SK-N-MC (cell line): ENCODE results near the gene SLC6A6.

Experiments
- EZH2 ChIP-seq: fragments of 200-600 bp; sonication (generic); IDR thresholded peaks from one replicate; pipeline ENCODE4 v1.6.1; 2017; ENCODE audit warnings: antibody characterized with exemption
- FOXP2 ChIP-seq: optimal IDR thresholded peaks from 2 replicates; pipeline ENCODE3; 2011; ENCODE audit warnings: mild to moderate bottlenecking, moderate library complexity; ENCODE audit not compliant: insufficient read depth; ENCODE audit errors: extremely low read length, control extremely low read depth
- POLR2AphosphoS5 ChIP-seq: IDR thresholded peaks from 2 replicates; pipeline ENCODE4 v1.6.1; 2012; ENCODE audit warnings: mild to moderate bottlenecking, low read depth, low read length, borderline replicate concordance

DNA sequence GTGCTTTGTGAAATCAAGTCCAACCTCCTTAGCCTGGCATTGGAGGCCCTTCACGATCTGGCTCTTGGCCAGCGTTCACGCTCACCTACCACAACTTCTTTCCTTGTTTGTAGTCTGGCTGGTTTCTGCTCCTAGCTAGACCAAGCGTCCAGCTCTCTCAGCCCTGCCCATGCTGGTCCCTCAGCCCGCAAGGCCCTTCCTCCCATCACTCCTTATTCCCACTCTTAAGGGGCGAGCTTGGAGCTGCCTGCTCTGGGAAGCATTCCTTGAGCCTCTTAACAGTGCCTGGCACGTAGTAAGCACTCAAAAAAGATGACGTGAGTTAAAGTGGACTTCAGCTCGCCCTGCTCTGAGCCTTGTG, 8.7 kb downstream of the SLC6A6 start:
- TF ChIP-seq EZH2 (no peak), POLR2AphosphoS5 (no peak), FOXP2 (no peak)
